Left colon (tissue), 2 donors: ENCODE data around the gene MAN2B1. TPM values are rescaled to one million over a fixed set of nuclear protein-coding genes. Genes with fewer than 3 reads are reported as not detected.
"Not testable (repeated sequence)": the region's sequence is repeated elsewhere in the genome, so short reads cannot be mapped to it uniquely, and the experiment has no call there.

ENCODE experiments used
- ATAC-seq: fragments of 200-7000 bp; cut with Tn5 transposase; one replicate; pipeline ENCODE4 v1.9.1; 2020; ENCODE audit warnings: mild to moderate bottlenecking, moderate library complexity
- DNase-seq, 2 donors: peaks; one replicate each; pipeline ENCODE4 v3.0.0-alpha.2; 2020
- intact Hi-C, 2 donors: fragments of 100-400 bp; cut with DNase I in 1 of 2; cut with micrococcal nuclease in 1 of 2; formaldehyde crosslinking; loops; one replicate each; pipeline versions ENCODE4 v1.11.2 to v1.14.0; 2022; cut with DNase I, micrococcal nuclease
- long read RNA-seq: library from polyadenylated mRNA; unstranded; transcript quantifications from one replicate; pipeline ENCODE4 v2.0.0, GENCODE V29; 2021
- total RNA-seq, 2 donors: library from RNA; stranded (reverse); fragmentation: NEBNext Ultra II Directional; extraction: Animal tissue kit (Norgen Biotek cat#: 25700); gene quantifications; one replicate each; pipeline ENCODE4 v1.2.1, GENCODE V29; 2021
- donor health status: DM: no; HTN: no; CAD: no.
- donor health status: DM: yes; HTN: yes; CAD: no.

MAN2B1 gene
- total RNA-seq: 100 to 1,000 TPM in 1 of 2 donors, 10 to 100 TPM in 1; 77.9 to 116 TPM
- long read RNA-seq, transcript MAN2B1-203 (24 exons, 3,184 nt): major isoform, 18 of 67 reads
- long read RNA-seq, partial matches to known transcripts: 40 of 67 reads
- long read RNA-seq, other reads (novel, unspliced or antisense): 9 of 67 reads

DNA sequence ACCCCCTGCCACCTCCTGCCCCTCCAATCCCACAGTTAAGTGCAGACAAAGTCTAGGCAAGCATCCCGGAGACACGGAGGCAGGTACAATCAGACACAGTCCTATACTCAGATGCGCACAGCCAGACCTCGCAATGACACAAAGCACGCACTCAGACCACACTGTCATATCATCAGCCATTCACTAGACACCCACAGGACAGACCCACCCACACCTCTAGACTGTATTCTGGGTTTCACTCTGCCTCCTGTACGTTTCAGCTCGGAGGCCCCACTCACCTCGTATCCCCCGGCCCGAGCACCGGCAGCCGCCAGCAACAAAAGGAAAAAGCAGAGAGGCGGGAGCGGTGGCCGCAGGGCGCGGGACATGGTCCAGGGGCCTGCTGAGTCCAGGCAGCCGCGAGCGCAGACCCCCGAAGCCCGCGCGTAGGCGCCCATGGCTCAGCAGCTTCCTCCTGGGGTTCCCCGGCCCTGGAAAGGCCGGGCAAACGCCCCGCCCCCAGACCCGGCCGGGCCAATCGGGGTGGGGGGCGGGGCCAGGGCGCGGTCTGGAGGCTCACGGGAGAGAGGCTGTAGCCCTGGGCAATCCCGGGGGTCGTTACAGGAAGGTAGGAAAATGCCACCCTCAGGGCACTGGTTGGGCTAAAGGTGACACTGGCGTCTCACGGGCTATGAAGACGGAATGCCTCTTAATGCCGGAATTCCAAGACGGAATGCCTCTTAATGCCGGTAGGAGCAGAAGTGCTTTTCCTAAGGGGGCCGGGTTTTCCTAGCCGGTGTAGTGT is at the start of gene MAN2B1, which contains the start of gene WDR83:
TSS of gene MAN2B1 (minus strand) at position 478 of the 784 bp plus-strand sequence. CDS start at position 437, 41 bp downstream.
TSS of gene WDR83 (plus strand) at position 543 of the 784 bp plus-strand sequence. CDS start 2,984 bp downstream, outside the sequence.
- DNase-seq (peak; percentile 56 to 84), ATAC-seq (peak; percentile 79)
- intact Hi-C loops: no loop called here

DNA sequence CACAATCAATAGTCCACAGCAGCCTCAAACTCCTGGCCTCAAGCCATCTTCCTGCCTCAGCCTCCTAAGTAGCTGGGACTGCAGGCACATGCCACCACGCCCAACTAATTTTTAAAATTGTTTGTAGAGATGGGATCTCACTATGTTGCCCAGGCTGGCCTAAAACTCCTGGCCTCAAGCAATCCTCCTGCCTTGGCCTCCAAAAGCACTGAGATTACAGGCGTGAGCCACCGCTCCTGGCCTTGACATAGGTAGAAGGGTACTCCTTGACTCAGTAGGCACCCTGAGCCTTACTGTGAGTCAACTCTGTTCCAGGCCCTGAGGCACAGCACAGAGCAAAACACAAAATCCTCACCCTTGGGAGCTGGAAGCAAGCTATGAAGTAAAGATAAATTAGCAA is 49.4 kb upstream of the MAN2B1 start:
- ATAC-seq (no peak), DNase-seq (no peak)
- intact Hi-C loops: no loop called here

DNA sequence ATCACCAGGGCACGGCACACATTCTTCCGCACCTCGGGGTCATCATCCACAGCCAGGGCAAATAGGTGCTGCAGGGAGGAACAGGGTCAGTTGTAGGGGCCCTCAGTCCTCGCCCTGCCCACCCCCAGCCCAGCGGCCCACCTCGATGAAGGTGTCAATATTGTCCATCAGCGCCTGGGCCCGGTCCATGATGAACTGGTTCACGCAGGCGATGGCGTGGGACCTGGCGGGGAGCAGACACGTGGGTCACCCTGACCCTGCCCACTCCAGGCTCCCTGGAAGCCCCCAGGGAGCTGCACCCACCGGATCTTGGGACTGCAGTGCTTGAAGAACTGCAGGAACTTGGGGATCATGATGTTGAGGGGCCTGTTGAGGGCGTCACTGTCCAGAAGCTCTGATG is 48.6 kb upstream of the MAN2B1 start:
- no peak for DNase-seq
- ATAC-seq: no peak
- intact Hi-C loops: no loop called here

DNA sequence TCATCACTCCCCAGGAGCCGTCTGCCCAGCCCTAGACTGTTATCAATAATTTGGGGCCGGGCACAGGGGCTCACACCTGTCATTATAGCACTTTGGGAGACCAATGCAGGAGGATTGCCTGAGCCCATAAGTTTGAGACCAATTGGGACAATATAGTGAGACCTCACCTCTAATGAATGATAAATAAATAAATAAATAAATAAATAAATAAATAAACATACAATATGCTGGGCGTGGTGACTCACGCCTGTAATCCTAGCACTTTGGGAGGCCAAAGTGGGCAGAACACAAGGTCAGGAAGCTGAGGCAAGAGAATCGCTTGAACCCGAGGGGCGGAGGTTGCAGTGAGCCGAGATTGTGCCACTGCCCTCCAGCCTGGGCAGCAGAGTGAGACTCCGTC is 46.8 kb upstream of the MAN2B1 start:
- DNase-seq, intact Hi-C loops, ATAC-seq: not testable (repeated sequence)

DNA sequence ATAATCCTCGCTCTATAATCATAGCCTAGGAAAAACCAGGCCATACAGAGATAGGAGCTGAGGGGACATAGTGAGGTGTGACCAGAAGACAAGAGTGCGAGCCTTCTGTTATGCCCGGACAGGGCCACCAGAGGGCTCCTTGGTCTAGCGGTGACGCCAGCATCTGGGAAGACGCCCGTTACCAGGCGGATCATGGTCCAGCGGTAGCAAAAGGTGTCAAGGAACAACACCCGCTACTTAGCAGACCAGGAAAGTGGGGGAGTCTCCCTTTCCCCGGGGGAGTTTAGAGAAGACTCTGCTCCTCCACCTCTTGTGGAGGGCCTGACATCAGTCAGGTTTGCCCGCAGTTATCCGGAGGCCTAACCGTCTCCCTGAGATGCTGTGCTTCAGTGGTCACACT is 45.5 kb upstream of the MAN2B1 start:
- intact Hi-C loops, ATAC-seq: not testable (repeated sequence)
- DNase-seq: peak in 1 of 2 donors; percentile 38

DNA sequence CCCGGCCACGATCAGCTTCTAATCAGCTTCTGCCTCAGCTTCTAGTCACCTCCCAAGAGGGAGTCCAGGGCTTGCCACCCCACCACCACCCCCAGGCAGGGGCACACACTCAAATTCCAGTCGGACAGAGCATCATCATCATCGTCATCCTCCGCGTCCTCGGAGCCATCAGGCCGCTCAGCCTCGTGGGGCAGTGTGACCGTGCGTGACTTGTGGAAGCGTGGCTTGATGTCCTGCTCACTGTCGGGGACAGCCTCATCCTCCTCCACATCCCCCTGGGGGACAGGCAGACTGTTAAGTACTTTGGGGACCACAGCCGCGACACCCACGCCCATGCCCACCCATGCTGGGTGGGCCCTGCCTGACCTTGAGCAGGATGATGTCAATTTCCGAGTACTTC is 44.6 kb upstream of the MAN2B1 start:
- DNase-seq (no peak), ATAC-seq (no peak)
- intact Hi-C loops: no loop called here

DNA sequence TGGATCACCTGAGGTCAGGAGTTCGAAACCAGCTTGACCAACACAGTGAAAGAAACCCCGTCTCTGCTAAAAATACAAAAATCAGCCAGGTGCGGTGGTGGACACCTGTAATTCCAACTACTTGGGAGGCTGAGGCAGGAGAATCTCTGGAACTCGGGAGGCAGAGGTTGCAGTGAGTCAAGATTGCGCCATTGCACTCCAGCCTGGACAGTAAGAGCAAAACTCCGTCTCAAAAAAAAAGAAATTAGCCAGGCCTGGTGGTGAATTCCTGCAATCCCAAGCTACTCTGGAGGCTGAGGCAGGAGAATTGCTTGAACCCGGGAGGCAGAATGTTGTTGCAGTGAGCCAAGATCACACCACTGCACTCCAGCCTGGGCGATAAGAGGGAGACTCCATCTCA is 42.1 kb upstream of the MAN2B1 start:
- DNase-seq (no peak), ATAC-seq (no peak)
- intact Hi-C loops: no loop called here

DNA sequence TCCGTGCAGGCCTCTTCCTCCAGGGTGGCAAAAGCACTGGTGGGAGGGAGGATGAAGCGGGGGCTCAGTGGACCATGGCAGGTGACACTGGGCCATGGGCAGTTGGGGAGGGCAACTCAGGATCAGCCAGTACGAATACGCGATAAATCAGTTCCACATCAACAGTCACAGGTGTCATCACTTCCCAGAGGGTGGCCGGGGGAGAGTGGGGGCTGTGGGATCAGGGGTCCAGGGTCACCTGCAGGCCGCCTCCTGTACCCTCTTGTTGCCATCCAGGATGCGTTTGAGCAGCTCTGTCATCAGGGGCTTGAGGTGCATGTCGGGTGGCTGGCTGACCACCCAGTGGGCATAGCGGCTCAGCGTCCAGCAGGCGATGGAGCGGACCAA is 39.8 kb upstream of the MAN2B1 start:
- intact Hi-C loops: no loop called here
- DNase-seq: no peak
- ATAC-seq: no peak

DNA sequence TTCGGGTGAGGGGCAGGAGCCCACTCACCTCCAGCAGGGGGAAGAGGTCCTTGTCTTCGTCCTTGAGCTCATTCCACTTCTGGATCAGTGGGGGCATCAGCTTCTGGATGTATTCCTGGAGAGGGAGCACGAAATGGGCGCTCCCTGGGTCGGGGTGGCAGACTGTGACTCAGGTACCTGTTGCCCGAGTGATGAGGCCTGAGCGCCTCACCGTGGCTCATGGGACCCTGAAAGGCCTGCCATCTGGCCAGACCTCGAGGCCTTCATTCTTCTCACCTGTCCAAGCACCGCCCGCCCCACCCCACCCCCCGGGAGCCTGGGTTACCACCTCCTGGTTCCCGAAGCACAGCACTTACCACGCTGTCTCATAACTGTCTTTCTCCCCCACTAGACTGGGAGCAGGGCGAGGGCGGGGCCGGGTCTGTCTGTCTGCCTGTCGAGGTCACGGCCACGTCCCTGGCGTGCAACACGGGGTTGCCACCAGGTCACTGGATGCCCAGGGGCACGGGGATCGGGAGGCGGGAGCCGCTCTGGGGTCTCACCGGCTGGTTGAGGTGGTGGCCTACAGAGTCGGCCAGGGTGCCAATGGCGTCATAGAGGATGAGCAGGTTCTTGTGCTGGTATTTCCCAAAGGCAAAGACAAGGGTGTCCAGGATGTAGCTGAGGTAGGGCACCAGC is 39.3 kb upstream of the MAN2B1 start:
- intact Hi-C loops: no loop called here
- ATAC-seq (no peak), DNase-seq (no peak)

DNA sequence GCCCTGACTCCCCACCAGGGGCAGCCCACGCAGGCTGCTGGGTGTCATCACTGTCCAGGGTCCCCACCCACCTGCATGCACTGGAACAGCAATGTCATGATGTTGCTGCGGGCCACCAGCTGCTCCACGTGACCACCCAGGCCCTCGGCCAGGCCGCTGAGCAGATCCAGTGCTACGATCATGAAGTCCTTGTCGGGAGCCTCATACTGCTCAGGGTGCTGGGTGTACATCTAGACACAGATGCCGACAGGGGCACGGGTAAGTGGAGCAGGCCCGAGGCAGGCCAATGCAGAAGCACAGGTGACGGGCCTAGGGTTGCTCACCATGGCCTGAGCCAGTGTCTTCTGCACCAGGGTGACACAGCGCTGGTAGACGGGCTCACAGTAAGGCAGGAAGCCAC is 38.6 kb upstream of the MAN2B1 start:
- DNase-seq (no peak), ATAC-seq (no peak)
- intact Hi-C loops: no loop called here

DNA sequence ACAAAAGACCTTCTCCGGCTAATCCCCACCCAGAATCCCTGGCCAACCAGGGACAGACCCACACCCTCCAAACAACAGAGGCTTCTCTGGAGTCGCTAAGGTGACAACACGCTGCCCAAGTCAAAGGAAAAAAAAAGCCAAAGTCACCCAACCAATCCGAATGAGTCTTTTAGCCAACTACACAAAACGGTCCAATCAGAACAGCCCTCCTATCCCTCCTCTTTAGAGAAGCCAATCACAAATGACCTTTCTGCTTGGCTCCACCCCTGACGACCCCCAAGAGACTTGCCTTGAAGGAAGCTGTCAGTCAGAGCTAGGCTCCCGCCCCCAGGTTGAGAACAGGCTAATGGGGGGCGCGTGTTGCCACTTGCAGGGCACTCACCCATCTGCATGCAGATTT is 36.5 kb upstream of the MAN2B1 start:
- intact Hi-C loops: no loop called here
- no peak for ATAC-seq
- DNase-seq: peak in 1 of 2 donors; percentile 3

DNA sequence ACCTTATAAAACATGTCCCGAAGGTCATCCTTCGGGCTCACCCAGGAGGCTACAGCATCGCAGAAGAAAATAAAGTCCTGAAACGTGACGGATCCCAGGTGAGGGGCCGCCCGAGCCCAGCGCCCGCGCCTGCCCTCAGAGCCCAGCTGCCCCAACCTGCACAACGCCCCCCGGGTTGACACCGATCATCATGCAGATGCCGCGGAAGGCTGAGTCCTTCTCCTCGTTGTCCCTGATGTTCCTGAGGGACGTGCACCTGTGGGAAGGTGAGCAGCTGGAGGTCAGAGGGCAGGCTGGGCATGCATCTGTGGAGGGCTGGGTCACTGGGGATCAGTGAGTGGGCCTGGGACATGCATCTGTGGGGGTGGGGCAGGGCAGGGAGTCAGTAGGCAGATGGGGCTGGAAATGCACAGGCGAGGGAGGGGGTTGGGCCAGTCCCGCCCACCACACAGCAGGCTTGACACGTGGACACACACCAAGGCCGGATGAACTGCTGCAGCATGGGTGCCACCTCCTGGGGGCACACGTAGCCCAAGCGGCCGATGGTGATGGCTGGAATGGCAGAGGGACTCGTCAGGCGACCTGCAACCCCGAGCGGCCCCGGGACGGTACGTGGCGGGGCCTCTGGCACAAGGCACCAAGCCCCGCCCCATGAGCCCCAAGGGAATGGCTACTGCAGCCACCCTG is 35.2 kb upstream of the MAN2B1 start:
- ATAC-seq (no peak), DNase-seq (no peak)
- intact Hi-C loops: no loop called here

DNA sequence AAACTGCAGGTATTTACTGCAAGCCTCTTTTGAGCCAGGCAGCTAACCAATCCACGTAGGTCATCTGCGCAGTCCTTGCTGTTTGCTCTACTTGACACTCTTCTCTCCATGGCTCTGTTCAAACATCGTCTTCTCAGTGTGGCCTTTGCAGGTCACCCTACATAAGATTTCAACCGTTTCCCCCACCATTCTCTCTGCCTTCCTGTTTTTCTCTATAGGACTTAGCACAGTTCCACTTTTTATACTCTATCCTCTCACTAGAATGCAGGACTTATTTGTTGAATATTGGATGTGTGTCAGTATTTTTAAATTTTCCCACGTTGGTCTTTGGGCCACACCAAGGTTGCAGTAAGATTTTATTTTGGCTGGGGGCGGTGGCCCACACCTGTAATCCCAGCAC is 31.6 kb upstream of the MAN2B1 start:
- ATAC-seq (no peak), DNase-seq (no peak)
- intact Hi-C loops: no loop called here

DNA sequence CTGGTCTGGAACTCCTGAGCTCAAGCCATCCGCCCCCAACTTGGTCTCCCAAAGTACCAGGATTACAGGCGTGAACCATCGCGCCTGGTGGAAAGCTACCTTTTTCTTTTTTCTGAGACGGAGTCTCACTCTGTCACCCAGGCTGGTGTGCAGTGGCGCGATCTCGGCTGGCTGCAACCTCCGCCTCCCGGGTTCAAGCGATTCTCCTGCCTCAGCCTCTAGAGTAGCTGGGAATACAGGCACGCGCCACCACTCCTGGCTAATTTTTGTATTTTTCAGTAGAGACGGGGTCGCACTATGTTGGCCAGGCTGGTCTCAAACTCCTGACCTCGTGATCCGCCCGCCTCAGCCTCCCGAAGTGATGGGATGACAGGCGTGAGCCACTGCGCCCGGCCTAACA is 30.9 kb upstream of the MAN2B1 start:
- intact Hi-C loops, ATAC-seq, DNase-seq: not testable (repeated sequence)

DNA sequence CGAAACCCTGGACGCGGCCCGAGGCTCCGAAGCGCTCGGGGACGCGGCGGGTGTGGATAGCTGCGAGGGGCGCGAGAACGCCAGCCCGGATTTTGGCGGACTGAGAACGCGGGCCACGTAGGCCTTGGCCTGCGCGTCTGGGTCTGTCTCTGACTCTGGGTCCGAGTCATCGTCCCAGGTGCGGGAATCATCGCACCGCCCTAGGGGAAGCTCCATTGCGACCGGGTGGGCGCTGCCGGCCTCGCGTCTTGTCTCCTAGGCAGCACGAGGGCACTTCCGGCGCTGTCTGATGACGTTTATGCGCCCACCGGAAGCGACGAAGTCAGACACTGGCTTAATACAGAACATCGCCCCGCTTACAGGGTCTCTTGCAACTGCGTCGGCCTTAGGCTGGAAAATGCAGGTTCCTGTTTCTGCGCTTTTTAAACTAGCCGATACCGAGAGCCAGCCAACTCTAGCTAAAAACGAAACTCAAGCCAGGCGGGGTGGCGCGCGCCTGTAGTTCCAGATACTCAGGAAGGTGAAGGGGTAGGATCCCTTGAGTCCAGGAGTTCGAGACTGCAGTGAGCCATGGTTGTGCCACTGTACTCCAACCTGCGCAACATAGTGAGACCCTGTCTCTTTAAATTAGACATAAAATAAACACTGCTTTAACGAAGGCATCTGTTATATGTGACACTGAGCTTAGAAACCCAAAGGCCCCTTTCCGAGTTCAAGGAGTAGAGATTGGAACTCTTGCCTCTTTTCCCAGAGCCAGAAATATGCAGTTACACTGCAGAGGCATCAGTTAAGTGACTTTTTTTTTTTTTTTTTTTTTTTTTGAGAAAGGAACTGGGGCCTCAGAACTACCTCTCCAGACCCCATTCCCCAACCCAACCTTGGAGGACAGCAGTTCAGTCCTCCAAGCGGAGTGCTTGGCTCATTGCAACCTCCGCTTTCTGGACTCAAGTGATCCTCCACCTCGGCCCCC is 30.1 kb upstream of the MAN2B1 start, which contains the start of gene FBXW9:
TSS of gene FBXW9 (minus strand) at position 266 of the 970 bp plus-strand sequence. CDS start at position 216, 50 bp downstream.
- DNase-seq (peak; percentile 93 to 98), ATAC-seq (peak; percentile 94)
- intact Hi-C loops: no loop called here

DNA sequence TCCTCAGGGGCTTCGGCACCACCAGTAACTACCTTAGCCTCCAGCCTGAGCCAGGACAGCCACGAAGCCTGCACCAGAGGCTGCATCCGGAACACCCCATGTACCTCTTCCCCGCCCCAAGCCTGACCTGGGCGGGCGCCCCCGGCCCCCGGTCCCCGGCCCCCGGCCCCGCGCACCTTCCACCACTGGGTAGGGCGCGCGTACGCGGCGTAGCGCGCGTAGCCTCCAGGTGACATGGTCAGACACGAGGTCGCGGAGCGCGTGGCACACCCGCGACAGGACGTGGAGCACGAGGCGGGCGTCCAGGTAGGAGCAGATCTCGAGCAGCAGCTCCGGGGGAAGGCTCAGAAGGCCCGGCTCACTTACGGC is 29.4 kb upstream of the MAN2B1 start:
- peak in 1 of 2 donors; percentile 23 for DNase-seq
- ATAC-seq: peak; percentile 55
- intact Hi-C loops: no loop called here

DNA sequence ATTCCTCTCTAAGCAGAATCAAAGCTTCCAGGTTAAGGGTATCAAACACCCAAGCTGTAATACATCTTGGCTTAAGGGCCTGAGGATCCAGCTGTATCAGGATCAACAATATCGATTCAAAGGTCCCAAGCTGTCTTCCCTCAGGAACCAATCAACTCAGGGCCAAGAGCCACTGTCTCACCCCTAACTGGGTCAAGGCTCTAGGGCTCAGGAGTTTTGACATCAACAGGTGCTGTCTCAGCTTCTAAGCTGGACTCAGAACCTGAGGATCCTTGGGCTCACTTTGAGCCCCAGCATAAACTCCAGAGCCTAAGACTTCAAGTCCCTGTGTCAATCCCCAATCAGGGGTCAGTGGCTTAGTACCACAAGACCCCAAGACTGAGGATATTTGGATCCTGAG is 29.0 kb upstream of the MAN2B1 start:
- DNase-seq (no peak), ATAC-seq (no peak)
- intact Hi-C loops: no loop called here

DNA sequence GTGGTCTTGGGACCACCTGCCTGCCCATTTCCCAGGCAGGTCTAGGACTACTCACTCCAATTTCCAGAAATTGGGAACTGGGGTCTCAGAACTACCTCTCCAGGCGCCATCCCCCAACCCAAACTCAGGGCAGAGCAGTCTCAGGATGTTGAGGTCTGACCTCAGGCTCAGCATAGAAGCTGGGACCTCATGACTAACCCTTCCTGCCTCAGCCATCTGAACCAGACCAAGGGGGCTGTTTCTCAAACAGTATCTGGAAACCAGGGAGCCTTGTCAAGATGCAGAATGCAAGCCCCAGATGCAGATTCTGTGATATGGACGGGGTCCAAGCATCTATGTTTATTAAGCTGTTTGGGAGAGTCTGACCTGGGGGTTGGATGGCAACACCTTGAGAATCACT is 28.6 kb upstream of the MAN2B1 start:
- intact Hi-C loops: no loop called here
- ATAC-seq (no peak), DNase-seq (no peak)
